Body of pancreas (tissue), 4 donors: Measurements from ENCODE around the gene RNLS. TPM values are rescaled to one million over a fixed set of nuclear protein-coding genes. Genes with fewer than 3 reads are reported as not detected.
A peak's percentile ranks its signal among the peaks of the same experiment; 100 is the strongest.

Experiments used
- ATAC-seq: fragments of 150-250 bp; one replicate; pipeline ENCODE4 v1.9.1; 2016
- DNase-seq, 4 donors: peaks; one replicate each; pipeline ENCODE4 v3.0.0-alpha.2; 2019
- H3K27ac ChIP-seq, 4 donors: fragments of 200-600 bp; sonication (generic); 1 replicate in 3 of 4; 2 replicates in 1 of 4; pipeline versions ENCODE4 v1.5.1 to v1.6.1; 2016 to 2019; ENCODE audit warnings: mild to moderate bottlenecking in 1 of 4, mixed read lengths in 1 of 4, moderate library complexity in 1 of 4
- H3K27me3 ChIP-seq, 2 donors: fragments of 200-600 bp; sonication (generic); one replicate each; pipeline ENCODE4 v1.6.0; 2016; ENCODE audit warnings: mild to moderate bottlenecking in 1 of 2
- H3K36me3 ChIP-seq, 2 donors: fragments of 200-600 bp; sonication (generic); replicated peaks in 1 of 2; 2 replicates each; pipeline ENCODE4 v1.5.1; 2016; ENCODE audit warnings: low read depth in 2 of 2; ENCODE audit not compliant: insufficient read depth in 1 of 2
- H3K4me1 ChIP-seq: fragments of 200-600 bp; sonication (generic); one replicate; pipeline ENCODE4 v1.6.0; 2016
- H3K4me3 ChIP-seq, 2 donors: fragments of 200-600 bp; sonication (generic); 1 replicate in 1 of 2; 2 replicates in 1 of 2; pipeline ENCODE4 v1.5.1; 2016 to 2019
- H3K9me3 ChIP-seq, 3 donors: fragments of 200-600 bp; sonication (generic); 1 replicate in 2 of 3; 2 replicates in 1 of 3; pipeline ENCODE4 v1.5.1; 2016
- POLR2A ChIP-seq, 3 donors: fragments of 450-650 bp; IDR thresholded peaks; one replicate each; pipeline ENCODE4 v1.6.1; 2016; ENCODE audit warnings: antibody characterized with exemption in 3 of 3, mild to moderate bottlenecking in 2 of 3
- WGBS, 2 donors: methylation state at CpG; one replicate each; pipeline ENCODE4 v1.1.5; 2017; 5-methylcytosine and 5-hydroxymethylcytosine counted together
- intact Hi-C: fragments of 100-400 bp; cut with DNase I; formaldehyde crosslinking; loops from one replicate; pipeline ENCODE4 v1.15.1; 2023
- small RNA-seq: library from RNA; depleted of rRNA; stranded (forward); fragments of <200 nt; gene quantifications from one replicate; pipeline ENCODE3, GENCODE V24; 2016
- total RNA-seq, 2 donors: library from RNA; depleted of rRNA; stranded (reverse); fragments of >200 nt; gene quantifications; one replicate each; pipeline ENCODE4 v1.1.0, GENCODE V29; 2016
- TF ChIP-seq, protein P1 (sequence below), 7 experiments: fragments of 450-650 bp in 4 of 7; fragments of 200-600 bp in 3 of 7; sonication (generic) in 3 of 7; IDR thresholded peaks; one replicate each; pipeline ENCODE4 v1.5.1; 2016 to 2019; ENCODE audit warnings: antibody characterized with exemption in 7 of 7

RNLS gene
- total RNA-seq, 2 donors from 2014 or later = 7.9 to 26.5 TPM

DNA sequence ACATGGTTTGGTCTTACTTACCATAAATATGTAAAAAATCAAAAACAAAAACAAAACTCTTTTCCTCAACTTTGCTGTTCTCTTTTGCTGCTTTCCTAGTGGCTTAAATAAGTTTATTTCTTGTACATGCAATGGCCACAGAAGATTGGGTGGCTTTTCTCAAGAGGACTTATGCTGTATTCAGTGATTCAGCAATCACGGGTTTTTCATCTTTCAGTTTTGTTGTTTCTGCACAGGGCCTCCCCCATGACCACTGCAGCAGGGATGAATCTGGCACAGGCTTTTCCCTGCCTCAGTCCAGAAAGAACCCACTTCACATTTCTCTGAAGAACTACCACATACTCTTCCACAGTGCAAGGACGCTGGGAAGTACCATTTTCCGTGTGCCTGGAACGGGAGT is 355.0 kb downstream of the RNLS start:
- no peak overlapping the region for H3K27ac ChIP-seq
- no peaks in the 10 kb centered on the region for H3K9me3 ChIP-seq
- no peak overlapping the region for H3K4me3 ChIP-seq
- H3K4me1 ChIP-seq = peaks cover 21% of the 10 kb centered on the region
- DNase-seq (no peak), ATAC-seq (no peak)
- no peaks in the 10 kb centered on the region for H3K27me3 ChIP-seq
- intact Hi-C loops = no loop called here
- 91 to 96% methylated on average over 4 of the region's 4 CpGs for WGBS, 2 donors
- TF ChIP-seq, protein P1, sequence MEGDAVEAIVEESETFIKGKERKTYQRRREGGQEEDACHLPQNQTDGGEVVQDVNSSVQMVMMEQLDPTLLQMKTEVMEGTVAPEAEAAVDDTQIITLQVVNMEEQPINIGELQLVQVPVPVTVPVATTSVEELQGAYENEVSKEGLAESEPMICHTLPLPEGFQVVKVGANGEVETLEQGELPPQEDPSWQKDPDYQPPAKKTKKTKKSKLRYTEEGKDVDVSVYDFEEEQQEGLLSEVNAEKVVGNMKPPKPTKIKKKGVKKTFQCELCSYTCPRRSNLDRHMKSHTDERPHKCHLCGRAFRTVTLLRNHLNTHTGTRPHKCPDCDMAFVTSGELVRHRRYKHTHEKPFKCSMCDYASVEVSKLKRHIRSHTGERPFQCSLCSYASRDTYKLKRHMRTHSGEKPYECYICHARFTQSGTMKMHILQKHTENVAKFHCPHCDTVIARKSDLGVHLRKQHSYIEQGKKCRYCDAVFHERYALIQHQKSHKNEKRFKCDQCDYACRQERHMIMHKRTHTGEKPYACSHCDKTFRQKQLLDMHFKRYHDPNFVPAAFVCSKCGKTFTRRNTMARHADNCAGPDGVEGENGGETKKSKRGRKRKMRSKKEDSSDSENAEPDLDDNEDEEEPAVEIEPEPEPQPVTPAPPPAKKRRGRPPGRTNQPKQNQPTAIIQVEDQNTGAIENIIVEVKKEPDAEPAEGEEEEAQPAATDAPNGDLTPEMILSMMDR (IDR thresholded peaks at IDR 0.05) = no peak
- no peak for TF ChIP-seq POLR2A (IDR thresholded peaks at IDR 0.05)
- no peaks in the 10 kb centered on the region for H3K36me3 ChIP-seq

GRCh38 chr10:88227342-88228018 is 355.6 kb downstream of the RNLS start:
- no peak overlapping the region for H3K27ac ChIP-seq
- H3K27me3 ChIP-seq = no peaks in the 10 kb centered on the region
- H3K36me3 ChIP-seq = no peaks in the 10 kb centered on the region
- intact Hi-C loops = no loop called here
- TF ChIP-seq, protein P1 (IDR thresholded peaks at IDR 0.05) = no peak
- TF ChIP-seq POLR2A (IDR thresholded peaks at IDR 0.05) = no peak
- H3K4me1 ChIP-seq = peaks cover 25% of the 10 kb centered on the region
- ATAC-seq = peak; percentile 54
- 64 to 75% methylated on average over 8 of the region's 8 CpGs for WGBS, 2 donors
- H3K4me3 ChIP-seq = no peak overlapping the region
- H3K9me3 ChIP-seq = no peaks in the 10 kb centered on the region
- peak; percentile 15 to 42 (median 28) for DNase-seq

- Histone ChIP-seq H3K4me1 (peaks cover 25% of the 10 kb centered on the region), H3K9me3 (no peaks in the 10 kb centered on the region), H3K27me3 (no peaks in the 10 kb centered on the region), H3K4me3 (no peak overlapping the region), H3K36me3 (no peaks in the 10 kb centered on the region), H3K27ac (no peak overlapping the region)
- ATAC-seq (no peak), DNase-seq (no peak)
- intact Hi-C loops = no loop called here
- 87 to 96% methylated on average over 1 of the region's 1 CpG for WGBS, 2 donors
- TF ChIP-seq POLR2A (IDR thresholded peaks at IDR 0.05) = no peak
- TF ChIP-seq, protein P1 (IDR thresholded peaks at IDR 0.05) = no peak
These were observed 356.2 kb downstream of the RNLS start for GRCh38 chr10:88226891-88227290.

- peak; percentile 43 for ATAC-seq
- no peaks in the 10 kb centered on the region for H3K27me3 ChIP-seq
- H3K9me3 ChIP-seq = no peaks in the 10 kb centered on the region
- 3 to 16% methylated on average over 2 of the region's 2 CpGs for WGBS, 2 donors
- H3K4me1 ChIP-seq = peaks cover 25% of the 10 kb centered on the region
- no peak overlapping the region for H3K4me3 ChIP-seq
- DNase-seq = no peak
- no peaks in the 10 kb centered on the region for H3K36me3 ChIP-seq
- intact Hi-C loops = no loop called here
- no peak for TF ChIP-seq POLR2A (IDR thresholded peaks at IDR 0.05)
- TF ChIP-seq, protein P1 (IDR thresholded peaks at IDR 0.05) = no peak
- peak overlapping the region in 2 of 4 donors; percentile 23 to 49 for H3K27ac ChIP-seq
These were observed 357.0 kb downstream of the RNLS start for GRCh38 chr10:88226071-88226659.

Small RNA genes lying within 50 kb of the gene (small RNA-seq; reads per million reads assigned to genes)
- gene AL353149.1 (not detected), gene RF00019 (not detected)

Other genes starting within 250 kb of the RNLS start
- under 1 TPM in 1 of 2 donors, not detected in 1; 0.99 TPM for gene LIPJ, start 3.4 kb upstream of the RNLS start, total RNA-seq
- not detected for gene LIPF, start 81.1 kb upstream of the RNLS start, total RNA-seq
- not detected for gene LIPK, start 122.9 kb upstream of the RNLS start, total RNA-seq
- gene LIPN, start 176.7 kb upstream of the RNLS start, total RNA-seq = not detected
- not detected for gene LIPM, start 219.4 kb upstream of the RNLS start, total RNA-seq